Heart right ventricle (tissue), 16 donors: Measurements from ENCODE around the gene DOCK10. TPM values are rescaled to one million over a fixed set of nuclear protein-coding genes. Genes with fewer than 3 reads are reported as not detected.

ENCODE experiments used
- ATAC-seq, 8 donors: fragments of 200-7000 bp; cut with Tn5 transposase; one replicate each; pipeline ENCODE4 v1.9.1; 2020; ENCODE audit warnings: mild to moderate bottlenecking in 8 of 8, moderate library complexity in 8 of 8, moderate number of reproducible peaks in 1 of 8
- DNase-seq, 2 donors: peaks; one replicate each; pipeline ENCODE4 v3.0.0-alpha.2; 2020
- H3K27ac ChIP-seq, 10 donors: fragments of 200-600 bp; sonication (generic) in 2 of 10; one replicate each; pipeline versions ENCODE4 v1.5.0 to v1.8.0; 2020 to 2022; ENCODE audit warnings: mild to moderate bottlenecking in 3 of 10
- H3K27me3 ChIP-seq, 7 donors: fragments of 200-600 bp; one replicate each; pipeline ENCODE4 v1.8.0; 2021 to 2022; ENCODE audit warnings: mild to moderate bottlenecking in 2 of 7
- H3K36me3 ChIP-seq, 9 donors: fragments of 200-600 bp; sonication (generic) in 1 of 9; one replicate each; pipeline versions ENCODE4 v1.5.0 to v1.8.0; 2020 to 2022; ENCODE audit warnings: mild to moderate bottlenecking in 2 of 9
- H3K4me1 ChIP-seq, 9 donors: fragments of 200-600 bp; sonication (generic) in 1 of 9; one replicate each; pipeline versions ENCODE4 v1.5.0 to v1.8.0; 2020 to 2022; ENCODE audit warnings: mild to moderate bottlenecking in 4 of 9
- H3K4me3 ChIP-seq, 10 donors: fragments of 200-600 bp; sonication (generic) in 2 of 10; one replicate each; pipeline versions ENCODE4 v1.5.0 to v1.8.0; 2020 to 2022; ENCODE audit warnings: mild to moderate bottlenecking in 7 of 10, moderate library complexity in 2 of 10
- H3K9me3 ChIP-seq, 11 donors: fragments of 200-600 bp in 10 of 11; sonication (generic) in 2 of 11; one replicate each; pipeline versions ENCODE4 v1.5.0 to v1.8.0; 2013 to 2022; ENCODE audit warnings: mild to moderate bottlenecking in 2 of 11, control low read depth in 1 of 11, moderate library complexity in 1 of 11
- CTCF ChIP-seq, 9 donors: fragments of 200-600 bp; sonication (generic) in 2 of 9; IDR thresholded peaks; one replicate each; pipeline versions ENCODE4 v1.5.0 to v1.8.0; 2021 to 2022; ENCODE audit warnings: antibody characterized with exemption in 9 of 9, mild to moderate bottlenecking in 5 of 9, moderate library complexity in 1 of 9
- WGBS, 2 donors: extraction: QIAGEN DNeasy Blood & Tissue Kit; methylation state at CpG; one replicate each; pipeline ENCODE4 v1.1.7; 2013; ENCODE audit warnings: inconsistent platforms in 1 of 2; 5-methylcytosine and 5-hydroxymethylcytosine counted together
- intact Hi-C, 10 donors: fragments of 100-400 bp; cut with DNase I; formaldehyde crosslinking; loops; one replicate each; pipeline versions ENCODE4 v1.11.1 to v1.14.2; 2022
- polyA plus RNA-seq, 2 donors: library from polyadenylated mRNA; stranded (reverse); fragments of 200-250 nt; gene quantifications; one replicate each; pipeline ENCODE4 v1.2.3, GENCODE V29; 2013
- total RNA-seq, 10 donors: library from RNA; stranded (reverse); fragmentation: NEBNext Ultra II Directional in 3 of 10; extraction: Animal tissue kit (Norgen Biotek cat#: 25700) in 3 of 10; gene quantifications; one replicate each; pipeline versions ENCODE4 v1.2.1 to v1.2.4, GENCODE V29; 2021 to 2023
- donor health status: Arrhythmogenic right ventricular cardiomyopathy.
- donor health status: ischemic (EF 13 %, LVEDD 7.1; RV severe dilation, severe dysfunction).
- donor health status: healthy with polysubstance abuse.
- donor health status: DM: no; HTN: yes; CAD: no.
- donor health status: DM: no; HTN: no; CAD: no.
- donor health status: ischemic (EF 25% LVEDD 6.9; RV normal size, moderate dysfunction).
- donor health status: ischemic (EF 25% LVEDD 5.7; RV mildly dilated, moderate dysfunction).
- donor health status: healthy.
- donor health status: DM: yes; HTN: yes; CAD: no.
- donor health status: Ischemic cardiomyopathy.
- donor health status: ischemic (EF 35%, LVEDD 5.7; RV mildly dilated, moderate dysfunction).
- donor health status: nonischemic (EF 11% LVEDD 7.7; RV severe dilation, severe dysfunction).
- donor health status: DM: yes; HTN: yes; CAD: no.
- donor health status: PGD.
- donor health status: ischemic (EF 29% LVEDD 5.4; RV normal size, mild dysfunction).
- donor health status: nonischemic (EF 23%, LVEDD 6.1; RV moderate dilation, normal function).

The DOCK10 gene
- total and polyA plus RNA-seq, 12 donors: 0.77 to 18.9 (median 1.4) TPM

GRCh38 chr2:225019105-225019504, 23.2 kb downstream of the DOCK10 start:
- peaks cover 0 to 3% (median 0%) of the 10 kb centered on the region in 7 donors for H3K27me3 ChIP-seq
- 85 to 87% methylated on average over 4 of the region's 4 CpGs for WGBS, 2 donors
- ATAC-seq (no peak), DNase-seq (no peak)
- H3K4me3 ChIP-seq: no peak overlapping the region
- intact Hi-C loops: no loop called here
- no peaks in the 10 kb centered on the region for H3K36me3 ChIP-seq
- no peaks in the 10 kb centered on the region for H3K9me3 ChIP-seq
- H3K4me1 ChIP-seq: no peaks in the 10 kb centered on the region
- no peak overlapping the region for H3K27ac ChIP-seq
- TF ChIP-seq CTCF (IDR thresholded peaks at IDR 0.05): no peak

GRCh38 chr2:225017713-225018112, 24.6 kb downstream of the DOCK10 start:
- no peak overlapping the region for H3K4me3 ChIP-seq
- H3K27me3 ChIP-seq: peaks cover 0 to 3% (median 0%) of the 10 kb centered on the region in 7 donors
- 66 to 71% methylated on average over 3 of the region's 3 CpGs for WGBS, 2 donors
- TF ChIP-seq CTCF (IDR thresholded peaks at IDR 0.05): no peak
- H3K36me3 ChIP-seq: no peaks in the 10 kb centered on the region
- ATAC-seq (no peak), DNase-seq (no peak)
- no peaks in the 10 kb centered on the region for H3K9me3 ChIP-seq
- H3K4me1 ChIP-seq: peaks cover 0 to 3% (median 0%) of the 10 kb centered on the region in 9 donors
- intact Hi-C loops: no loop called here
- no peak overlapping the region for H3K27ac ChIP-seq

- whole genome bisulfite sequencing, 2 donors: 88 to 95% methylated on average over 2 of the region's 2 CpGs
- no peak for ATAC-seq
- DNase-seq: no peak
- Histone ChIP-seq H3K36me3 (no peaks in the 10 kb centered on the region), H3K4me3 (no peak overlapping the region), H3K27me3 (peaks cover 0 to 3% (median 0%) of the 10 kb centered on the region in 7 donors), H3K27ac (no peak overlapping the region), H3K4me1 (peaks cover 0 to 3% (median 0%) of the 10 kb centered on the region in 9 donors), H3K9me3 (no peaks in the 10 kb centered on the region)
- TF ChIP-seq CTCF (IDR thresholded peaks at IDR 0.05): no peak
- intact Hi-C loops: no loop called here
Observed at GRCh38 chr2:225017098-225017685, 25.1 kb downstream of the DOCK10 start.

GRCh38 chr2:225013425-225014365, 28.6 kb downstream of the DOCK10 start:
- intact Hi-C loops: no loop called here
- Histone ChIP-seq H3K27me3 (no peaks in the 10 kb centered on the region), H3K4me3 (no peak overlapping the region), H3K27ac (no peak overlapping the region), H3K9me3 (no peaks in the 10 kb centered on the region), H3K4me1 (peaks cover 0 to 3% (median 0%) of the 10 kb centered on the region in 9 donors), H3K36me3 (no peaks in the 10 kb centered on the region)
- DNase-seq: no peak
- no peak for TF ChIP-seq CTCF (IDR thresholded peaks at IDR 0.05)
- no peak for ATAC-seq
- 45 to 56% methylated on average over 2 of the region's 2 CpGs for WGBS, 2 donors
